Measurements from ENCODE around the gene ICE2. TPM values are rescaled to one million over a fixed set of nuclear protein-coding genes. Genes with fewer than 3 reads are reported as not detected.

The ICE2 gene
- total and polyA plus RNA-seq, 2 of the 4 experiments (the other 2 are of a cell fraction), result 14.7 to 21.1 TPM

DNA sequence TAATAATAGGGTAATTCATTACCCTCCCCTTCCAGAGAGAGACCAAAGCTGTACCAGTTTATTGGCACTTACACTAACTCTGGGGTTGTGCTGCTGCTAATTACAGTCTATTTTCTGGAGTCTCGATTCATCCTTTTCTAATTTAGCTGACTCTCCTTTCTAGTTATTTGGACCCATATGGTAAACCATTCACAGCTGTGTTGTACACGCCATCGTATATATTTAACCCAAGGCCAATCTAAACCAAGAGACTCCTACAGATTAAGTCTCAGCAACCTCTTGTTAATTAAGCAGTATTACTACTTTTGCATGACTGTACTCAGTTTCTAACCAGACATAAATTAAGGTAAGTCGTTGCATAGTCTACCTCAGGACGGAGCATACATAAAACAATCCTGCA is 103.6 kb downstream of the ICE2 start:
- no peak overlapping the region for H4K91ac ChIP-seq (ENCODE audit: insufficient read depth, low read depth, low read length)
- DNase-seq, result no peak
- no peak overlapping the region for H3K4me3 ChIP-seq (ENCODE audit: insufficient read depth, low read depth, low read length)
- ATAC-seq (ENCODE audit: low read depth), result no peak
- BruUV-seq (replicated peaks), result no TSS peak
- no peak overlapping the region for H2AFZ ChIP-seq (replicated peaks; ENCODE audit: low read length, poor library complexity)
- peaks cover 25% of the 10 kb centered on the region for H3K9me1 ChIP-seq (ENCODE audit: insufficient read depth, low read length)
- peak overlapping the region; percentile 25; the same call in 1 of the 2 replicates for H2BK120ac ChIP-seq (ENCODE audit: low read depth, low read length)
- ChIA-PET POLR2A (ENCODE audit: unreplicated experiment) (no interaction called here), CTCF (no interaction called here)
- peak overlapping the region; percentile 51 for H2BK5ac ChIP-seq (ENCODE audit: low read depth, low read length, poor library complexity, severe bottlenecking)
- no peak overlapping the region for H2AK9ac ChIP-seq (replicated peaks; ENCODE audit: low read depth, low read length, poor library complexity)
- H3K79me1 ChIP-seq (ENCODE audit: low read depth in 1 of 2, low read length in 2 of 2), result peaks cover 27 to 63% of the 10 kb centered on the region in 2 experiments
- in situ Hi-C loops (cut with MboI; ENCODE audit: low sequenced_read_pairs) (no loop called here), intact Hi-C loops (cut with micrococcal nuclease) (loop anchor here (2.0 kb wide), 1 partner anchor 17 kb away; no protein-coding TSS in a partner anchor), dilution Hi-C loops (cut with HindIII; ENCODE audit: low sequenced_read_pairs, unreplicated experiment) (no loop called here)
- no peak overlapping the region for H2BK15ac ChIP-seq (ENCODE audit: low read depth, low read length)
- peak overlapping the region; percentile 83; the same call in 1 of the 2 replicates for H3K27ac ChIP-seq (ENCODE audit: insufficient read depth, low read length)
- no peak overlapping the region for H4K5ac ChIP-seq (ENCODE audit: low read depth, low read length)
- peak overlapping the region; percentile 48; the same call in 1 of the 2 replicates for H3K18ac ChIP-seq (ENCODE audit: low read depth, low read length)
- H3K14ac ChIP-seq (replicated peaks; ENCODE audit: low read depth, low read length), result 0 out of 2 replicates have a peak overlapping the region, but pooled peaks have one; percentile 29
- H3K9ac ChIP-seq (ENCODE audit: low read depth, low read length), result peak overlapping the region; percentile 53; the same call in 1 of the 2 replicates
- TF ChIP-seq BHLHE40 (IDR thresholded peaks at IDR 0.05; ENCODE audit: low read depth, low read length) (no peak), MAFK (IDR thresholded peaks at IDR 0.05; ENCODE audit: low read depth, low read length) (no peak), NFE2L2 (IDR thresholded peaks at IDR 0.05; ENCODE audit: low read depth, low read length) (no peak), MXI1 (IDR thresholded peaks at IDR 0.05; ENCODE audit: borderline replicate concordance, low read depth, low read length) (no peak), POLR2A (IDR thresholded peaks at IDR 0.05; ENCODE audit: low read depth, low read length) (no peak), SMC3 (IDR thresholded peaks at IDR 0.05; ENCODE audit: low read depth, low read length) (no peak), CEBPB (IDR thresholded peaks at IDR 0.05; ENCODE audit: low read depth, low read length) (no peak), MAZ (IDR thresholded peaks at IDR 0.05; ENCODE audit: borderline replicate concordance, low read depth, low read length) (no peak), RCOR1 (IDR thresholded peaks at IDR 0.05; ENCODE audit: insufficient replicate concordance, low read length) (no peak), RAD21 (IDR thresholded peaks at IDR 0.05; ENCODE audit: low read length) (no peak), RFX5 (IDR thresholded peaks at IDR 0.05; ENCODE audit: low read depth, low read length) (no peak), CHD1 (IDR thresholded peaks at IDR 0.05; ENCODE audit: low read depth, low read length) (no peak), FOS (IDR thresholded peaks at IDR 0.05; ENCODE audit: low read depth, low read length) (no peak)
- TF ChIP-seq, protein P1, sequence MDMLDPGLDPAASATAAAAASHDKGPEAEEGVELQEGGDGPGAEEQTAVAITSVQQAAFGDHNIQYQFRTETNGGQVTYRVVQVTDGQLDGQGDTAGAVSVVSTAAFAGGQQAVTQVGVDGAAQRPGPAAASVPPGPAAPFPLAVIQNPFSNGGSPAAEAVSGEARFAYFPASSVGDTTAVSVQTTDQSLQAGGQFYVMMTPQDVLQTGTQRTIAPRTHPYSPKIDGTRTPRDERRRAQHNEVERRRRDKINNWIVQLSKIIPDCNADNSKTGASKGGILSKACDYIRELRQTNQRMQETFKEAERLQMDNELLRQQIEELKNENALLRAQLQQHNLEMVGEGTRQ (IDR thresholded peaks at IDR 0.05; ENCODE audit: low read depth, low read length), result no peak
- TF ChIP-seq, protein P2, sequence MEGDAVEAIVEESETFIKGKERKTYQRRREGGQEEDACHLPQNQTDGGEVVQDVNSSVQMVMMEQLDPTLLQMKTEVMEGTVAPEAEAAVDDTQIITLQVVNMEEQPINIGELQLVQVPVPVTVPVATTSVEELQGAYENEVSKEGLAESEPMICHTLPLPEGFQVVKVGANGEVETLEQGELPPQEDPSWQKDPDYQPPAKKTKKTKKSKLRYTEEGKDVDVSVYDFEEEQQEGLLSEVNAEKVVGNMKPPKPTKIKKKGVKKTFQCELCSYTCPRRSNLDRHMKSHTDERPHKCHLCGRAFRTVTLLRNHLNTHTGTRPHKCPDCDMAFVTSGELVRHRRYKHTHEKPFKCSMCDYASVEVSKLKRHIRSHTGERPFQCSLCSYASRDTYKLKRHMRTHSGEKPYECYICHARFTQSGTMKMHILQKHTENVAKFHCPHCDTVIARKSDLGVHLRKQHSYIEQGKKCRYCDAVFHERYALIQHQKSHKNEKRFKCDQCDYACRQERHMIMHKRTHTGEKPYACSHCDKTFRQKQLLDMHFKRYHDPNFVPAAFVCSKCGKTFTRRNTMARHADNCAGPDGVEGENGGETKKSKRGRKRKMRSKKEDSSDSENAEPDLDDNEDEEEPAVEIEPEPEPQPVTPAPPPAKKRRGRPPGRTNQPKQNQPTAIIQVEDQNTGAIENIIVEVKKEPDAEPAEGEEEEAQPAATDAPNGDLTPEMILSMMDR (conservative IDR thresholded peaks at IDR 0.05; ENCODE audit: low read depth, low read length), result no peak
- TF ChIP-seq, protein P3, sequence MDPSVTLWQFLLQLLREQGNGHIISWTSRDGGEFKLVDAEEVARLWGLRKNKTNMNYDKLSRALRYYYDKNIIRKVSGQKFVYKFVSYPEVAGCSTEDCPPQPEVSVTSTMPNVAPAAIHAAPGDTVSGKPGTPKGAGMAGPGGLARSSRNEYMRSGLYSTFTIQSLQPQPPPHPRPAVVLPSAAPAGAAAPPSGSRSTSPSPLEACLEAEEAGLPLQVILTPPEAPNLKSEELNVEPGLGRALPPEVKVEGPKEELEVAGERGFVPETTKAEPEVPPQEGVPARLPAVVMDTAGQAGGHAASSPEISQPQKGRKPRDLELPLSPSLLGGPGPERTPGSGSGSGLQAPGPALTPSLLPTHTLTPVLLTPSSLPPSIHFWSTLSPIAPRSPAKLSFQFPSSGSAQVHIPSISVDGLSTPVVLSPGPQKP (IDR thresholded peaks at IDR 0.05; ENCODE audit: borderline replicate concordance, low read depth, low read length), result no peak
- peaks cover 45% of the 10 kb centered on the region for H3K4me1 ChIP-seq (ENCODE audit: control insufficient read depth, insufficient read depth, low read length)
- no peaks in the 10 kb centered on the region for H3K9me3 ChIP-seq (ENCODE audit: control insufficient read depth, insufficient read depth, low read length)
- peak overlapping the region; percentile 51; the same call in 1 of the 2 replicates for H3K23ac ChIP-seq (ENCODE audit: low read depth, low read length)
- no peaks in the 10 kb centered on the region for H3K27me3 ChIP-seq (ENCODE audit: control insufficient read depth, insufficient read depth, low read length)
- peaks cover 70% of the 10 kb centered on the region for H4K20me1 ChIP-seq (ENCODE audit: insufficient read depth, low read length)
- H3K36me3 ChIP-seq (ENCODE audit: control insufficient read depth, insufficient read depth, low read length), result peaks cover 41% of the 10 kb centered on the region
- peak overlapping the region in 1 of 2 experiments; percentile 37; a peak in 2 of 4 replicates for H4K8ac ChIP-seq (ENCODE audit: low read depth in 2 of 2, low read length in 2 of 2)
- peak overlapping the region; percentile 8; the same call in 1 of the 2 replicates for H3K4me2 ChIP-seq (ENCODE audit: low read depth, low read length)
- no peak overlapping the region for H2AK5ac ChIP-seq (ENCODE audit: low read depth, low read length)
- H2BK20ac ChIP-seq (ENCODE audit: low read depth, low read length), result no peak overlapping the region
- H3K56ac ChIP-seq (ENCODE audit: extremely low read depth, insufficient read depth, low read length), result no peak overlapping the region; the same call in 1 of the 2 replicates
- peak overlapping the region; percentile 4; the same call in 1 of the 2 replicates for H3K4ac ChIP-seq (ENCODE audit: low read depth, low read length)
- 82% methylated on average over 2 of the region's 5 CpGs; no CpG with 5 or more reads in 1 of the 2 experiments for WGBS, 2 experiments (ENCODE audit: extremely low coverage in 2 of 2, insufficient read length in 1 of 2)

Data from IMR-90 (cell line).